ENCODE data around the gene MAMDC4. TPM values are rescaled to one million over a fixed set of nuclear protein-coding genes. Genes with fewer than 3 reads are reported as not detected.
"Not testable (repeated sequence)": the region's sequence is repeated elsewhere in the genome, so short reads cannot be mapped to it uniquely, and the experiment has no call there.

The MAMDC4 gene
- total RNA-seq, 1 donor from 2014 or later = 2.0 TPM

GRCh38 chr9:136824496-136825225 is 27.5 kb upstream of the MAMDC4 start:
- no peak for DNase-seq (ENCODE audit: low read depth in 2 of 2)

DNA sequence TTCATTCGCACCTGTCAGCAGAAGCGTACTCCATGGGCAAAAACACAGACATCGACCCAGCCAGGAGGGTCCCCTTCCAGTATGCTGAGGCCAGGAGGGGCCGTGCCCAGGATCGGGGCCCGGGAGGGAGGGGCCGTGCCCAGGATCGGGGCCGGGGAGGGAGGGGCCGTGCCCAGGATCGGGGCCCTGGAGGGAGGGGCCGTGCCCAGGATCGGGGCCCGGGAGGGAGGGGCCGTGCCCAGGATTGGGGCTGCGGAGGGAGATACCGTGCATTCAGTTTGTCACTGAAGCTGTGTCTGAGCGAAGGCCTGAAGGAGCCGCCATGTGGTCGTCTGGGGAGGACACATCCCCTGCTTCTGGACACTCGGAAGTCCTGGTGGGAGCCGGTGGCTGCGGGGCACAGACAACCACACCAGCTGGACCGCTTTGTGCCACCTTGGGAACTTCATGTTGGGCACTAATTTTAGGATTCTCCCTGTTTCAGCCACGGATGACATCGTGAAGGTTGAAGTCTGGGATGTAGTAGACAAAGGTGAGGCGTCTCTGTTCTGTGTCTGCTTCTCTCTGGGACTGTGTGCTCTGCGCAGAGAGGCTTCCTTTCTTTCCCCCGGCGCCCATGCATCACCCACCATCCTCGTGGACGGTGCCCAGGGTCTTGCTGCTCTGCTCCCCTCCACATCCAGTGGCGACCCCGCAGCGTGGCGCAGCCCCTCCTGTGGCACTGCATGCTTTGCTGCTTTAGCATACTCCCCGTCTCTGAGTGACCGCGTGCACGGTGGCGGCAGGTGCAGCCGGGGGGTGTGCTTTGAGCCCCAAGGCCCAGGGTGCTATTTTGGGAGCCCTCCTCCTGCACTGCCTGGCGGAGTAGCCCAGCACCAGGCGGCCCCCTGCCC is 26.6 kb upstream of the MAMDC4 start:
- no peak for DNase-seq (ENCODE audit: low read depth in 2 of 2)

GRCh38 chr9:136826188-136826541 is 26.0 kb upstream of the MAMDC4 start:
- no peak for DNase-seq (ENCODE audit: low read depth in 2 of 2)

DNA sequence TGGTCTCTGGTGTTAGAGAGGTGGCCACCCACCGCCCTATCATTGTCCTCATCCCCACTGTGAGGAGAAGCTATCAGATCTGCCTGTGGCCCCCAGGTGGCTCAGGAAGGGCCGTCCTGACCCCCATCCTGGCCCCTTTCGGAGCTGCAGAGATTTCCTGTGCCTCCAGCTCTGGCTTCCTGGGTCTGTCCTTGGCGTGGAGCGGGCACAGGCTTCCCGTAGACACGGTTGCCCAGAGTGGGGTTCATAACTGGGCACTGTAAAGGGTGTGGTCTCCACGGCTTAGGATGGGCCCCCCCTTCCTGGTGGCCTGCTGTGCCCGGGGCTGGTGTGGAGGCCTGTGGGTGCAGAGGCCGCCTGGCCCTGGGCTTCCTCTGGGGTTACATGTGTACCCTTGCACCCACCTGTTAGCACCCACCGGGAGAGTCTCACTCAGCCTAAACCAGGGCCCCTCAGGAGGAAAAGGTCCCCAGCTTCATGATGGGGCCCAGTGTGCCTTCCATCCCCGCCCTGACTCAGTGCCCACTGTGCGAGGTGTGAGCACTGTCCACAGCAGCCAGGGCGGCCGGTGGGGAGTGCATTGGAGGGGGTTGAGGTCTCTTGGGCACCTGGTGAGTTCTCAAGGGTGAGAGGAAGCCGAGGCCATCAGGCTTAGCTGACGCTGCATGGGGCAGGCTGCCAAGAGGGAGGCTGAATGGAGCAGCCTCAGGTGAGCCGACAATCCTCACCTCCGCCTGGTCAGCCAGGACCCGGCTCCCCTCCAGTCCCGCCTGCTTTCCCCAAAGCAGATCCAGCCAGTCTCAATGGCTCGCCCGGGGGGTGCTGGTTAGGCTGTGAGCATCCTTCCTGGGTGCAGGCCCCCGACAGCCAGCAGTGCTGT is 25.2 kb upstream of the MAMDC4 start:
- DNase-seq (ENCODE audit: low read depth in 2 of 2) = no peak

DNA sequence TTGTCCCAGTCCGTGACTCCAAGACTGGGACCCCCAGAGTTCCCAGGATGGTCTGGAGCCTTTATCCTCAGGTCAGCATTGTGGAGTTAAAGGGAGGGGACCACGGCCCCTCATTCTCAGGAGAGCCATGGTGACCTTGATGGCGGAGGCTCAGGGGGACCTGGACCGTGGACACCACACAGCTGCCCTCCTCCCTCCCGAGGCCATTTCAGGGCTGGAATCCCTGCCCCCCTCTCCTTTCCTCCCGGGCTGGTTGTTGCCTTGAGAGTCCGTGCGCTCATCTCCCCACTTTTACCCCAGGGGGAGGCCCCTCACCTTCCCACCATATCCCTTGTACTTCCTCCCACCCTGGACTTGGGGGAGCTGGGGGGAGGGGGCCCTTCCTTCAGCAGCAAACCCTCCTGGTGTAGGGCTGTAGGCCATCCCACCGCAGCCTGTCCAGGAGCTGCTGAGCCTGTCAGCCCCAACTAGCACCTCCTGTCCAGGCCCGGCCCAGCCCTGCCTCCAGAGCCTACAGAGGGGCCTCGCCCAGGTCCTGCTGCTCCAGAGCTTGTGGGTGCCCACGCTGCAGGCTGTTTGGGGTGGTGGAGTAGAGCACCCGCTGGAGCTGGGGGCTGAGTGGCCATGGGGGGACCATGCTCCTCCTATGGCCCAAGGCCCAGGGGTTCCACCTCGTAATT is 24.2 kb upstream of the MAMDC4 start:
- no peak for DNase-seq (ENCODE audit: low read depth in 2 of 2)

GRCh38 chr9:136828474-136829140 is 23.5 kb upstream of the MAMDC4 start:
- no peak for DNase-seq (ENCODE audit: low read depth in 2 of 2)

- no peak for DNase-seq (ENCODE audit: low read depth in 2 of 2)
These were observed 22.7 kb upstream of the MAMDC4 start for GRCh38 chr9:136829412-136829811.

DNA sequence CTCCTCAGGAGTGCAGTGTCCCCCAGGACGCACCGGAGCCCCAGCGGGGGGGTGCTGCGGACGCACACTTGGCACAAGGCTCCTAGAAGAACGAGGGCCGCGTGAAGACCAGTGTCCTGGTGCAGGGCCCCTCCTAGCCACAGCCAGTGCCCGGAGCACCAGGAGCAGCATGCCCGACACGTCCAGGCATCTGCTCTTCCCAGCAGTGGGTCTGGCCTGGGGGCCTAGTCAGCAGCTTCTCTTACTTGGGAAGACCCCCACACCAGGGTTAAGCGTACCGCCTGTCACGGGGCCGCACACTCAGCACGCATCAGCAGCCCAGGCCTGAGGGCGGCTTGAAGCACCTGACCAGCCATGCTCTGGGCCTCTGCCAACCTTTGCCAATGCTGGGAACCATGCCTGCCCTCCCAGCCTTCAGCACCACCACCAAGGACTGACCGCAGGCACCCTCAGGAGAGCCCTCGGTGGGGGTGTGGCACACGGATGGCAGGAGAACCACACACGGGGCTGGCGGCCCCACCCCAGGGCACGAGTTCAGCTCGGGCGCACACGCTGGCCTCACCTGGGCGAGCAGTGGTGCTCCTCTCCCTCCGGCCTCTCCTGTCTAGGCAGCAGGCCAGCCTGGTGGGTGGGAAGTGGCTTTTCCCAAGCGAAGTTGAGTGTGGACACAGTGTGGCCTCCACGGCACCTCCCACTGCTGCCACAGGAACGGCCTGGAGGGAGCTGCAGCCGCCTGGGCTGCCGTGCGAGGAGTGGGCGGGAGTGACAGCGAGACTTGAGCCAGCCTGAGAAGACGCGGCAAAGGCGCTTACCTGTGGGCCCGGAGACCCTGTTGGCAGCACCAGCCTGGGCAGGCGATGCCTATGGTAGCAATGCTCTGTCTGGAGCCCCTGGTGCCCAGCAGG is 21.9 kb upstream of the MAMDC4 start:
- no peak for DNase-seq (ENCODE audit: low read depth in 2 of 2)

DNA sequence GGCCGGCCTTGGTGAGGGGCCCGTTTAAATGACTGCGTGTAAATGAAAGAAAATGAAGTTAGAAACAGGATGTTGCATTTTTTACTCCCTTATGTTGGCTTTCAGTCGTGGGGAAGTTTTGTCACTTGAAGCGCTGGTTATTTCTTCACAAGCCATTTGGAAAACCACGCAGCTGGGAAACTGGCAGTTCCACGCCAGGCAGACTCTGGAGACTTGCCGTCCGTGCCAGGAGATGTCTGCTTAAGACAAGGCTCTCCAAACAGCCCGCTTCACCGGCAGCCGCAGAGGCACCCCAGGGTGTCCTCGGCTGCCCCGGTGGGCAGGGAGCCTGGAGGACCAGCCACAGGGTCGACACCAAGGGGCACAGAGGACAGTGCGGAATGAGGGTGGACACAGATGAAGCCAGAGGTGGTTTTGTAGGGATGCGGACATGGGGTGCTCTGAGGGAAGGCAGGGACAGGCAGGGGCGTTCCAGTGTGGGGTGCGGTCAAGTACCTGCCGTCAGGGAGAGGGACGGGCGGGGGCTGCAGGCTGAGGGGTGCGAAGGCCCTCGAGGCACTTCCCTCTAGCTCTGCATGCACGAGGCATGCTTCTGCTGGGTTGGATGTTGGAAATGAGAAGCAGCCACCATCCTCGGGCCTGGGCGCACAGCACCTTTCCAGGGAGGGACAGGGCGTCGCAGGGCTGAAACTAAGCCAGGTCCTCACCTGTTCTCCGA is 21.0 kb upstream of the MAMDC4 start:
- DNase-seq (ENCODE audit: low read depth in 2 of 2) = no peak

DNA sequence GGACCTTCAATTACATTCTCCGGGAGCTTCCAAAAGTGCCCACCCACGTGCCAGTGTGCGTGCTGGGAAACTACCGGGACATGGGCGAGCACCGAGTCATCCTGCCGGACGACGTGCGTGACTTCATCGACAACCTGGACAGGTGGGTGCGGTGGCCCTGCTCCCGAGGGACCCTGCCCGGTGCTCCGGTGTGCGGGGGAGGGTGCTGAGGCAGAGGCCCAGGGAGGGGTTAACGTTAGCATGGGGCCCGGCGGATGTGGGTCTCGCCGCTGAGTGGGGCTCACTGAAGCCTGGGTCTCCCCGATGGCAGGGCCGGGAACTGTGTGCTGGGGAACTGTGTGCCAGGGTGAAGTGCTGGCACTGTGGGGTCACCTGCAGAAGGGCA is 20.4 kb upstream of the MAMDC4 start:
- DNase-seq (ENCODE audit: low read depth in 2 of 2) = no peak

- DNase-seq (ENCODE audit: low read depth in 2 of 2) = no peak
These were observed 19.6 kb upstream of the MAMDC4 start for GRCh38 chr9:136832581-136832980.

- DNase-seq (ENCODE audit: low read depth in 2 of 2) = not testable (repeated sequence)
These were observed 18.6 kb upstream of the MAMDC4 start for GRCh38 chr9:136833381-136834048.

DNA sequence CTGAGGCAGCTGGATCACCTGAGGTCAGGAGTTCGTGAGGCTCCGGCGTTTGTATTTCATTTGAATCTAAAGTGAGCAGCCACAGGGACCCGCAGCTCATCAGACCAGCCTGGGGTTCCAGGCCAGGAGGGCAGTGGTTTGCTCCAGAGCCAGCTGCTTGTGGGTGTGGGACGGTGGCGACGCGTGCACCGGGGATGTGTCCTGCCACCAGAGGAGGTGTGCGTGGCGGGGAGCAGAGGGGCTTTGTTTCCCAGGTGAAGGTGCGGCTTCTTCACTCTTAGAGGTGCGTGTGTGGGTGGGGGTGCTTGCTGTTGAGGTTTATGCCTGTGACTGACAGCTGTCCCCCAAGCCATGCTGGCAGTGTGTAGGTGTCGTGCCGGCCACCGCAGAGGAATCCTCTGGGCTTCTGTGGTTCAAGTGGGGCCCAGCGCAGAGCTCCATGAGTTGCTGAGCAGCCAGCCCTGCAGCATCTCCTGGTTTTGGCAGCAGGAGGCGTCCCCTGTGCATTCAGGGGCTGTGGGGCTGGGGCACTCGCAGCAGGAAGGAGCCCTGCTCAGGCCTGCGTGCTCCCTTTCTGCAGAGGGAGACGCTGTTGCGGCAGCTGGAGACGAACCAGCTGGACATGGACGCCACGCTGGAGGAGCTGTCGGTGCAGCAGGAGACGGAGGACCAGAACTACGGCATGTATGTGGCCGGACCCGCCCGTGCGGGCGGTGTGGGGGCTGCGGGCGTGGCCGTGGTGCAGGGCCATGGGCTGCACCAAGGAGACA is 16.8 kb upstream of the MAMDC4 start:
- no peak for DNase-seq (ENCODE audit: low read depth in 2 of 2)

GRCh38 chr9:136835932-136836904 is 15.9 kb upstream of the MAMDC4 start:
- DNase-seq (ENCODE audit: low read depth in 2 of 2) = no peak

DNA sequence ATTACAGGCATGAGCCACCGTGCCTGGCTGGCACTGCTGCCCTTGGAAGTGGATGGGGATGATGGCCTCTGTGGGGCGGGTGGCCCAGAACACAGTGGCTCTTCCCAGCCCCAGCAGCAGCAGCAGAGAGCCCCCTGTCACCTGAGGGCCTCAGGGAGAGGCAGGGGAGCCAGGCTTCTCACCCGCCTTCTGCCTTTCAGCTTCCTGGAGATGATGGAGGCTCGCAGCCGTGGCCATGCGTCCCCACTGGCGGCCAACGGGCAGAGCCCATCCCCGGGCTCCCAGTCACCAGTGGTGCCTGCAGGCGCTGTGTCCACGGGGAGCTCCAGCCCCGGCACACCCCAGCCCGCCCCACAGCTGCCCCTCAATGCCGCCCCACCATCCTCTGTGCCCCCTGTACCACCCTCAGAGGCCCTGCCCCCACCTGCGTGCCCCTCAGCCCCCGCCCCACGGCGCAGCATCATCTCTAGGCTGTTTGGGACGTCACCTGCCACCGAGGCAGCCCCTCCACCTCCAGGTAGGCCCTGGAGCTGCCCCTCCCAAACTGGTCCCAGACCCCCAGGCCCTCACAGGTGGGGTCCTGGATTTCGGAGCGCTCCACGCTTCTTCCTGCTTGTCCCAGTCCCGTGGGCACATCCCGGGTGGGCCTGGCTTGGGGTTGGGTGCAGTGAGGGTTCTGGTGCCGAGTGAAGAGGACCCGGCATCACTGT is 14.8 kb upstream of the MAMDC4 start:
- no peak for DNase-seq (ENCODE audit: low read depth in 2 of 2)

DNA sequence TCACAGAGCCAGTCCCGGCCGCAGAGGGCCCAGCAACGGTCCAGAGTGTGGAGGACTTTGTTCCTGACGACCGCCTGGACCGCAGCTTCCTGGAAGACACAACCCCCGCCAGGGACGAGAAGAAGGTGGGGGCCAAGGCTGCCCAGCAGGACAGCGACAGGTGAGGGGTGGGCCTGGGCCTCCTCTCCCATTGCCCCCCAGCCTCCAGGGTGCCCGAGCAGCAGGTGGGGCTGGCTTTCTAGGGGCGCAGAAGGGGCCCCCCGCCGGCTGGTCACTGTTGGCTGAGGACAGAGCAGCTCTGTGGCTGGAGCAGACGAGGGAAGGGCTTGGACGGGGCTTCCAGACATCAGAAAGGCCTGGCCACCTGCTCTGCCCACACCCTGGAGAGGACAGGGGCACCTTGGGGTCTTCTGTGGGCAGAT is 14.3 kb upstream of the MAMDC4 start:
- DNase-seq (ENCODE audit: low read depth in 2 of 2) = not testable (repeated sequence)

Measured in lung microvascular endothelial cell (primary cell).